GM12872 (cell line): ENCODE data around the gene GOT1.
A peak's percentile ranks its signal among the peaks of the same experiment; 100 is the strongest.

Experiments used
- CTCF ChIP-seq: IDR thresholded peaks from 3 replicates; pipeline ENCODE4 v1.5.1; 2011; ENCODE audit warnings: low read depth, mild to moderate bottlenecking, low read length, moderate library complexity; ENCODE audit not compliant: insufficient read depth

The GOT1 gene

DNA sequence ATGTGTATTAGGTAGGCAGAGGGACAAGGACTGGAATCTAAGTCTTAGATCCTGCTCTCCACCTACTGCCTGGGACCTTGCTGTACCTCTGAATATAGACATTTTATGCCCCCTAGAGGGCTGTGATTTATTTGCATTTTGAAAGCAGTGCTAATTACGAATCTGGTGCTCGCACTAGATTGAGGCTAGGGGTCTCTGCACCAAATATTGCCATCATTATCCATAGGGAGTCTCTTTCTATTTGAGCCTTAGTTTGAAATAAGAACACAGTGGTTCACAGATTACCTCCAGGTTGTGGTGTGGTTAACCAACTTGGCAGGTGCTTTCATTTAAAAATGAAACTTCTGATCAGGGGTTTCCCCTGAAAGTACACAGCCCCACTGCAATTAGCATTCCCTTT lies 59.4 kb downstream of the GOT1 start:
- peak; percentile 49 for TF ChIP-seq CTCF

- TF ChIP-seq CTCF: no peak
Measured at GRCh38 chr10:99369551-99369950, 60.9 kb downstream of the GOT1 start.

- no peak for TF ChIP-seq CTCF
Measured at GRCh38 chr10:99369126-99369525, 61.3 kb downstream of the GOT1 start.

DNA sequence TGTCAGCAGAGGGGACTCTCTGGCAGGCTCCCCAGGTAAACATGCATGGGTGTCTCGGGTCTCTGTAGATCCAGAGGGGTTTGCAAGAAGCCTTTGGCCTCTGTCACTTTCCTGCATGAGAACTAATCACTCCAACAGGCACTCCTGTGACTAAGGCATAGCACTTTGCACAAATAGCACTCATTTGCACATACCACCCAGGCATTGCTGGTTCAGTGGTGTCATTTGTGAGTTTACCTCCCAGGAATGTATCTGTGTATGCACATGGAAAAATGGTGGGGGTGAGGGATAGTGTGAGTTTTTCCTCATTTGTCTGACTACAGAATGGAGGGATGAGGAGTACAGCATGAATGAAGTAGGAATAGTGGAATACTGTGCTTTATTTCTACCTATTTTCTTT lies 61.8 kb downstream of the GOT1 start:
- TF ChIP-seq CTCF: no peak

GRCh38 chr10:99366666-99367065 lies 63.8 kb downstream of the GOT1 start:
- no peak for TF ChIP-seq CTCF

- TF ChIP-seq CTCF: no peak
Measured at GRCh38 chr10:99365736-99366135, 64.7 kb downstream of the GOT1 start.

GRCh38 chr10:99365311-99365710 lies 65.1 kb downstream of the GOT1 start:
- no peak for TF ChIP-seq CTCF

GRCh38 chr10:99364125-99364524 lies 66.3 kb downstream of the GOT1 start:
- no peak for TF ChIP-seq CTCF
